Right lobe of liver (tissue), 6 donors: ENCODE data around the gene INTS3. TPM values are rescaled to one million over a fixed set of nuclear protein-coding genes. Genes with fewer than 3 reads are reported as not detected.

Experiments used
- ATAC-seq, 4 donors: fragments of 200-7000 bp; cut with Tn5 transposase; one replicate each; pipeline ENCODE4 v1.9.1; 2020; ENCODE audit warnings: mild to moderate bottlenecking in 4 of 4, moderate library complexity in 4 of 4
- DNase-seq, 3 donors: peaks; one replicate each; pipeline ENCODE4 v3.0.0-alpha.2; 2020
- H3K27ac ChIP-seq, 3 donors: fragments of 200-600 bp; one replicate each; pipeline ENCODE4 v1.8.0; 2022
- H3K27me3 ChIP-seq, 2 donors: fragments of 200-600 bp; one replicate each; pipeline ENCODE4 v1.8.0; 2022
- H3K36me3 ChIP-seq, 4 donors: fragments of 200-600 bp; sonication (generic) in 1 of 4; one replicate each; pipeline versions ENCODE4 v1.5.1 to v1.8.0; 2017 to 2022; ENCODE audit warnings: control low read depth in 1 of 4
- H3K4me1 ChIP-seq, 4 donors: fragments of 200-600 bp; sonication (generic) in 1 of 4; one replicate each; pipeline versions ENCODE4 v1.5.1 to v1.8.0; 2017 to 2022; ENCODE audit warnings: control low read depth in 1 of 4
- H3K4me3 ChIP-seq, 3 donors: fragments of 200-600 bp; one replicate each; pipeline ENCODE4 v1.8.0; 2022
- H3K9me3 ChIP-seq, 4 donors: fragments of 200-600 bp; sonication (generic) in 1 of 4; one replicate each; pipeline versions ENCODE4 v1.5.1 to v1.8.0; 2017 to 2022; ENCODE audit warnings: control low read depth in 1 of 4
- POLR2A ChIP-seq: fragments of 450-650 bp; IDR thresholded peaks from one replicate; pipeline ENCODE4 v1.6.1; 2017; ENCODE audit warnings: antibody characterized with exemption, mild to moderate bottlenecking
- WGBS: methylation state at CpG from one replicate; pipeline ENCODE4 v1.1.6; 2018; ENCODE audit warnings: low coverage, low lambda C conversion rate; ENCODE audit not compliant: insufficient coverage; ENCODE audit errors: missing lambda C conversion rate; 5-methylcytosine and 5-hydroxymethylcytosine counted together
- intact Hi-C, 2 donors: fragments of 100-400 bp; cut with DNase I; formaldehyde crosslinking; loops; one replicate each; pipeline versions ENCODE4 v1.11.2 to v1.14.1; 2022
- total RNA-seq, 6 experiments: library from RNA; depleted of rRNA in 2 of 6; stranded (reverse); fragments of >200 nt in 2 of 6; fragmentation: NEBNext Ultra II Directional in 3 of 6; extraction: Animal tissue kit (Norgen Biotek cat#: 25700) in 3 of 6; gene quantifications; one replicate each; pipeline versions ENCODE4 v1.1.0 to v1.2.4, GENCODE V29; 2016 to 2023
- TF ChIP-seq, protein P1 (sequence below), 4 donors: fragments of 200-600 bp in 3 of 4; fragments of 450-650 bp in 1 of 4; IDR thresholded peaks; one replicate each; pipeline versions ENCODE4 v1.5.1 to v1.8.0; 2016 to 2022; ENCODE audit warnings: antibody characterized with exemption in 4 of 4, mild to moderate bottlenecking in 2 of 4
- donor health status: DM: no; HTN: yes; CAD: no.
- donor health status: DM: no; HTN: no; CAD: no.
- donor health status: DM: no; HTN: no; CAD: no.
- donor health status: DM: no; HTN: yes; CAD: no.
- donor health status: DM: no; HTN: yes; CAD: no.

The INTS3 gene
- total RNA-seq, 6 experiments from 2014 or later: 16.5 to 29.1 (median 22.6) TPM

GRCh38 chr1:153693466-153693865 lies 34.4 kb upstream of the INTS3 start:
- H3K36me3 ChIP-seq: no peaks in the 10 kb centered on the region
- ATAC-seq: no peak
- H3K9me3 ChIP-seq: no peaks in the 10 kb centered on the region
- H3K27me3 ChIP-seq: no peaks in the 10 kb centered on the region
- H3K27ac ChIP-seq: no peak overlapping the region
- intact Hi-C loops: no loop called here
- no peaks in the 10 kb centered on the region for H3K4me1 ChIP-seq
- WGBS: no CpG with 5 or more reads among the region's 4 CpGs
- TF ChIP-seq, protein P1, sequence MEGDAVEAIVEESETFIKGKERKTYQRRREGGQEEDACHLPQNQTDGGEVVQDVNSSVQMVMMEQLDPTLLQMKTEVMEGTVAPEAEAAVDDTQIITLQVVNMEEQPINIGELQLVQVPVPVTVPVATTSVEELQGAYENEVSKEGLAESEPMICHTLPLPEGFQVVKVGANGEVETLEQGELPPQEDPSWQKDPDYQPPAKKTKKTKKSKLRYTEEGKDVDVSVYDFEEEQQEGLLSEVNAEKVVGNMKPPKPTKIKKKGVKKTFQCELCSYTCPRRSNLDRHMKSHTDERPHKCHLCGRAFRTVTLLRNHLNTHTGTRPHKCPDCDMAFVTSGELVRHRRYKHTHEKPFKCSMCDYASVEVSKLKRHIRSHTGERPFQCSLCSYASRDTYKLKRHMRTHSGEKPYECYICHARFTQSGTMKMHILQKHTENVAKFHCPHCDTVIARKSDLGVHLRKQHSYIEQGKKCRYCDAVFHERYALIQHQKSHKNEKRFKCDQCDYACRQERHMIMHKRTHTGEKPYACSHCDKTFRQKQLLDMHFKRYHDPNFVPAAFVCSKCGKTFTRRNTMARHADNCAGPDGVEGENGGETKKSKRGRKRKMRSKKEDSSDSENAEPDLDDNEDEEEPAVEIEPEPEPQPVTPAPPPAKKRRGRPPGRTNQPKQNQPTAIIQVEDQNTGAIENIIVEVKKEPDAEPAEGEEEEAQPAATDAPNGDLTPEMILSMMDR (IDR thresholded peaks at IDR 0.05): no peak
- no peak for TF ChIP-seq POLR2A
- H3K4me3 ChIP-seq: no peak overlapping the region
- no peak for DNase-seq

GRCh38 chr1:153696741-153697140 lies 31.1 kb upstream of the INTS3 start:
- no peak for TF ChIP-seq POLR2A
- TF ChIP-seq, protein P1 (IDR thresholded peaks at IDR 0.05): no peak
- ATAC-seq: no peak
- H3K4me3 ChIP-seq: no peak overlapping the region
- no peaks in the 10 kb centered on the region for H3K4me1 ChIP-seq
- intact Hi-C loops: no loop called here
- DNase-seq: no peak
- 80% methylated on average over 8 of the region's 8 CpGs for WGBS
- no peaks in the 10 kb centered on the region for H3K9me3 ChIP-seq
- H3K27ac ChIP-seq: peak overlapping the region in 1 of 3 donors; percentile 62
- H3K27me3 ChIP-seq: no peaks in the 10 kb centered on the region
- H3K36me3 ChIP-seq: no peaks in the 10 kb centered on the region

- Histone ChIP-seq H3K36me3 (no peaks in the 10 kb centered on the region), H3K4me1 (no peaks in the 10 kb centered on the region), H3K4me3 (no peak overlapping the region), H3K27ac (peak overlapping the region; percentile 34 to 62 (median 43)), H3K27me3 (no peaks in the 10 kb centered on the region), H3K9me3 (no peaks in the 10 kb centered on the region)
- no peak for DNase-seq
- intact Hi-C loops: no loop called here
- 79% methylated on average over 6 of the region's 12 CpGs for WGBS
- TF ChIP-seq POLR2A: no peak
- TF ChIP-seq, protein P1 (IDR thresholded peaks at IDR 0.05): no peak
- peak; percentile 23 to 47 (median 43) for ATAC-seq
Measured at GRCh38 chr1:153697191-153698019, 30.4 kb upstream of the INTS3 start.

- Histone ChIP-seq H3K4me1 (no peaks in the 10 kb centered on the region), H3K27ac (peak overlapping the region; percentile 34 to 62 (median 43)), H3K27me3 (no peaks in the 10 kb centered on the region), H3K36me3 (no peaks in the 10 kb centered on the region), H3K9me3 (no peaks in the 10 kb centered on the region), H3K4me3 (no peak overlapping the region)
- intact Hi-C loops: no loop called here
- DNase-seq (peak in 2 of 3 donors; percentile 44 to 53), ATAC-seq (peak; percentile 73 to 78 (median 76))
- no peak for TF ChIP-seq POLR2A
- TF ChIP-seq, protein P1 (IDR thresholded peaks at IDR 0.05): no peak
- WGBS: 48% methylated on average over 24 of the region's 29 CpGs
Measured at GRCh38 chr1:153698020-153698922, 29.6 kb upstream of the INTS3 start.
